DND-41 (cell line): ENCODE results near the gene GMPPA.

Source experiments
- EZH2 ChIP-seq: IDR thresholded peaks from 3 replicates; pipeline ENCODE4 v1.6.1; 2012; ENCODE audit warnings: borderline replicate concordance, low read depth, mild to moderate bottlenecking, moderate library complexity, low read length, inconsistent platforms; ENCODE audit not compliant: severe bottlenecking
- TF ChIP-seq, protein P1 (sequence below): IDR thresholded peaks from 2 replicates; pipeline ENCODE4 v1.5.1; 2012; ENCODE audit warnings: borderline replicate concordance, low read length, moderate library complexity, mild to moderate bottlenecking; ENCODE audit not compliant: poor library complexity, severe bottlenecking; ENCODE audit errors: extremely low read depth

DNA sequence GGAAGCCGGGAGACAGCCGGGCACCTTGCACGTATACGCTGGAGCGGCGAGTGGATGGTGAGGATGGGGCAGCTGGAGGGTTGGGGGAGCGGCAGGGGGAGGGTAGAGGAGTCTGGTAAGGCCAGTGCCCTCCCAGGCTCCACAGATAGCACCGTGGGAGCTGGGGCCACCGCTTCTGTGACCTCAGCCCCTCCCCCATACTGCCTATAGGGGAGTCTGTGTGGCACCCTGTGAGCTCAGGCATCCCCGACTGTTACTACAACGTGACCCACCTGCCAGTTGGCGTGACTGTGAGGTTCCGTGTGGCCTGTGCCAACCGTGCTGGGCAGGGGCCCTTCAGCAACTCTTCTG is 9.9 kb upstream of the GMPPA start:
- TF ChIP-seq, protein P1, sequence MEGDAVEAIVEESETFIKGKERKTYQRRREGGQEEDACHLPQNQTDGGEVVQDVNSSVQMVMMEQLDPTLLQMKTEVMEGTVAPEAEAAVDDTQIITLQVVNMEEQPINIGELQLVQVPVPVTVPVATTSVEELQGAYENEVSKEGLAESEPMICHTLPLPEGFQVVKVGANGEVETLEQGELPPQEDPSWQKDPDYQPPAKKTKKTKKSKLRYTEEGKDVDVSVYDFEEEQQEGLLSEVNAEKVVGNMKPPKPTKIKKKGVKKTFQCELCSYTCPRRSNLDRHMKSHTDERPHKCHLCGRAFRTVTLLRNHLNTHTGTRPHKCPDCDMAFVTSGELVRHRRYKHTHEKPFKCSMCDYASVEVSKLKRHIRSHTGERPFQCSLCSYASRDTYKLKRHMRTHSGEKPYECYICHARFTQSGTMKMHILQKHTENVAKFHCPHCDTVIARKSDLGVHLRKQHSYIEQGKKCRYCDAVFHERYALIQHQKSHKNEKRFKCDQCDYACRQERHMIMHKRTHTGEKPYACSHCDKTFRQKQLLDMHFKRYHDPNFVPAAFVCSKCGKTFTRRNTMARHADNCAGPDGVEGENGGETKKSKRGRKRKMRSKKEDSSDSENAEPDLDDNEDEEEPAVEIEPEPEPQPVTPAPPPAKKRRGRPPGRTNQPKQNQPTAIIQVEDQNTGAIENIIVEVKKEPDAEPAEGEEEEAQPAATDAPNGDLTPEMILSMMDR: no peak
- TF ChIP-seq EZH2: no peak
